CD4-positive, alpha-beta T cell treated with Interleukin-4 for 1 hour (primary cell): ENCODE results near the gene TOP2A.

Experiments
- DNase-seq, 2 donors: peaks; one replicate each; pipeline ENCODE4 v3.0.0-alpha.2; 2020 to 2022

TOP2A gene

GRCh38 chr17:40355804-40356758 is 61.6 kb downstream of the TOP2A start:
- no peak for DNase-seq

DNA sequence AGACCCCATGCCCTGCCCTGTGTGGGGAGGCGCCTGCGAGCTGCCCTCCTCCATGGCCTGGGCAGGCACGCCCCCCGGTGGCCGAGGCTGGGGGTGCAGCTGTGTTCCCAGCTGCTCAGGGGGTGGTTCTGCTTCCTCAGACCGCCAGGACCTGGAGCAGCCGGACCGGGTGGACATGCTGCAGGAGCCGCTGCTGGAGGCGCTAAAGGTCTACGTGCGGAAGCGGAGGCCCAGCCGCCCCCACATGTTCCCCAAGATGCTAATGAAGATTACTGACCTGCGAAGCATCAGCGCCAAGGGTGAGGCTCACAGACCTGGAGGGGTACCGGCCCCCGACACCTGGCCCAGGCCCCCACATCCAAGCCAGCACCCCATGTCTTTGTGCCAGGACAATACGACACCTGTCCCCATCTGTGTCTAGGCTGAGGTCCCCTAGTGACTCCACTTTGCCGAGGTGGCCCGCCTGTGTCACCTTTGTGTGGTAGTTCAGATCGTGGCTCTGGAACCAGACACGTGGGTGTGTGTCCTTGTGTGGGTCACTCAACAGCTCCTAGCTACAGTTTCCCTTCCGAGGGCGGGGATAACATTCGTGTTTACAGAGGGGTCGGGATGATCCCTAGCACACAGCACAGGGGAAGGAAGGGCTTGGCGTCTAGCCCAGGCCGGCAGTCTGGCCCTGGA is 62.4 kb downstream of the TOP2A start:
- peak; percentile 76 for DNase-seq

DNA sequence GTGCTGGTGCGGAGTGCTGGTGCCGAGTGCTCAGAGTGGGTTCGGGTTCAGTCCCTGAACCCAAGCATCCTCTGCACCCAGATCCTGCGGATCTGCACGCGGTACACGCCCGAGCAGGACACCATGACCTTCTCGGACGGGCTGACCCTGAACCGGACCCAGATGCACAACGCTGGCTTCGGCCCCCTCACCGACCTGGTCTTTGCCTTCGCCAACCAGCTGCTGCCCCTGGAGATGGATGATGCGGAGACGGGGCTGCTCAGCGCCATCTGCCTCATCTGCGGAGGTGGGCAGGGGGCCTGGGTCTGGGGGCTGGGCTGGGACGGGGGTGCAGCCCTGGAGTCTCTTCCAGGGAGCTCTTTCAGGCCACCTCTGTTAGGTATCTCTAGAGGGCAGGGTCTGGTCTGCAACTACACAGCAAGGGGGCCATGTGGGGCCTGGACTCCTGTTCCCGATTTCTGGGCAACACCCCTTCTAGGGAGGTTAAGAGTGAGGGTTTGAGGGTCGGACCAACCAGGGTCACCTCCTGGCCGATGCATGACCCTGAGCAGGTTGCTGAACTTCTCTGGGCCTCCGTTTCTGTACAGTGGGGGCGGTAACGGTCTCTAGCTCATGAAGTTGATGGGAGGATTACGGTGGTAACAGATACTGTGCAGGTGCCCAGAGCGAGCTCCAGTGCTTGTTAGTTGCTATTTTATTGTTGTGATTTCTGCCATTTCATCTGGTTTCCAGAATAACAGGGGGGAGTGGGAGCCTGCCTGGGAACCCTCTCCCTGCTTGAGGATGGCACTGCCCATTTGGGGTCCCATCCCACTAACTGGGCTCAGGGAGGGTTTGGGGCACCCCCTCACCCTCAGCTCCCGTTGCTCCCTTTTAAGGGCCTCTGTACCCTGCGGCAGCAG is 63.2 kb downstream of the TOP2A start:
- no peak for DNase-seq

- DNase-seq, result no peak
Measured at GRCh38 chr17:40352779-40353394, 64.8 kb downstream of the TOP2A start.

DNA sequence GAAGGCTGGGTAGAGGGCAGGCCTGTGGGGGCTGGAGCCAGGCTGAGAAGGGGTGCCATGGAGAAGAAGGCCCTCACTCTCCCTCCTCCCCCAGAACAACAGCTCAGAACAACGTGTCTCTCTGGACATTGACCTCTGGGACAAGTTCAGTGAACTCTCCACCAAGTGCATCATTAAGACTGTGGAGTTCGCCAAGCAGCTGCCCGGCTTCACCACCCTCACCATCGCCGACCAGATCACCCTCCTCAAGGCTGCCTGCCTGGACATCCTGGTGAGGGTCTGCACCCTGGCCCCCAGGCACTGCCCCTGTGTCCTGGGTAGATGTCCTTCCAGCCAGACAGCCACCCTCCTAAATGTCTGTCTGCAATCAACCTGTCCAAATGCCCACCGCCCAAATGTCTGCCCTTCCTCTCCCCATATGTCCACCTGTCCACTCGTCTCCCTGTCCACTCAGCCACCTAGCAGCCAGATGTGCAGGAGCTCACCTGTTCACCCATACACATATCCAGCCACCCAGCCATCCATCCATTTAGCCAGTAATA is 65.4 kb downstream of the TOP2A start:
- no peak for DNase-seq

DNA sequence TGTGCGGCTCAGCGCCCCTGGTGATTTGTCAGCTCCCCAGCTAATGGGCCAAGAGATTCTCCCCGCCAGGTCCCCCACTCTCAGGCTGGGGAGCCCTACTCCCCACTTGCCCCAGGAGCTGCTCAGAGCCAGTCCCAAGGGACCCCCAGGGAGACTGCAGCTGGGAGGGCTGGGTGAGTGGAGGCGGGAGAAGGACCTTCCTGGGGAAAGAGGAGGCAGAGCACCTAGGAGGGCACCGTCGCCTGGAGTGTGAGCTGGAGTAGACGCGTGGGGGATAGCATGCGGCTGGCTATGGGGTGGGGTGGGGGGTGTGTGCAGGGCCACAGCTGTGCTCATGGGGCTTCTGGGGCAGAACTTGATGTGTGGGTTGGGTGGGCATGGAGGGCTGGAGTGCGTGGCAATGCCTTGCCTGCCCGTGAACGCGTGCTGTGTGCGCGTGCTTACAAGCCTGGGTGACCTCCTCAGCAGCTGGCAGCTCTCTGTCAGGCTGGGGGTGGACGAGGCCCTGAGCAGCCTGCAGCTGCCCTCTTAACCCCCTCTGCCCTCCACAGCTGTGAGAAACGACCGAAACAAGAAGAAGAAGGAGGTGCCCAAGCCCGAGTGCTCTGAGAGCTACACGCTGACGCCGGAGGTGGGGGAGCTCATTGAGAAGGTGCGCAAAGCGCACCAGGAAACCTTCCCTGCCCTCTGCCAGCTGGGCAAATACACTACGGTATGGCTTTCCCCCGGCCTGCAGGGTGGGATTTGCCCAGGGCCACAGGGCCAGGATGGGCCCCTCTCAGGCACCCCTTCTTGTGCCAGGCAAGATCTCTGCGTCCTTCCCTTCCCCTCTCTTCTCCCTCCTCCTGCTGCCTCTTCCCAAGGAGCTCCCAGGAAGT is 66.1 kb downstream of the TOP2A start:
- DNase-seq, result no peak

GRCh38 chr17:40350689-40351358 is 66.9 kb downstream of the TOP2A start:
- DNase-seq, result no peak

GRCh38 chr17:40349895-40350688 is 67.6 kb downstream of the TOP2A start:
- DNase-seq, result no peak

- DNase-seq, result no peak
Measured at GRCh38 chr17:40349477-40349894, 68.2 kb downstream of the TOP2A start.

GRCh38 chr17:40348562-40349476 is 68.9 kb downstream of the TOP2A start:
- no peak for DNase-seq

DNA sequence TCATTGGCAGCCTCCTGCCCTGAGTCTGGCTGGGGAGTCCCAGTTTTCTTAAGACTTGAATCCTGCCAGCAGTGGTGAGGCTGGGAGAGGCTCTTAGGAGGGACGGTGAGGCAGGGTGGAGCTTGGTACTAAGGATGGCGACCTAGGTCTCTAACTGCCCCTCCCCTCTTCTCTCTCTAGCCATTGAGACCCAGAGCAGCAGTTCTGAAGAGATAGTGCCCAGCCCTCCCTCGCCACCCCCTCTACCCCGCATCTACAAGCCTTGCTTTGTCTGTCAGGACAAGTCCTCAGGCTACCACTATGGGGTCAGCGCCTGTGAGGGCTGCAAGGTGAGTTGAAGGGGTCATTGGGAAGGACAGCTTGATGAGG is 69.6 kb downstream of the TOP2A start:
- no peak for DNase-seq

GRCh38 chr17:40347319-40348135 is 70.2 kb downstream of the TOP2A start:
- no peak for DNase-seq

GRCh38 chr17:40346765-40347158 is 70.9 kb downstream of the TOP2A start:
- no peak for DNase-seq

GRCh38 chr17:40345994-40346764 is 71.5 kb downstream of the TOP2A start:
- no peak for DNase-seq

DNA sequence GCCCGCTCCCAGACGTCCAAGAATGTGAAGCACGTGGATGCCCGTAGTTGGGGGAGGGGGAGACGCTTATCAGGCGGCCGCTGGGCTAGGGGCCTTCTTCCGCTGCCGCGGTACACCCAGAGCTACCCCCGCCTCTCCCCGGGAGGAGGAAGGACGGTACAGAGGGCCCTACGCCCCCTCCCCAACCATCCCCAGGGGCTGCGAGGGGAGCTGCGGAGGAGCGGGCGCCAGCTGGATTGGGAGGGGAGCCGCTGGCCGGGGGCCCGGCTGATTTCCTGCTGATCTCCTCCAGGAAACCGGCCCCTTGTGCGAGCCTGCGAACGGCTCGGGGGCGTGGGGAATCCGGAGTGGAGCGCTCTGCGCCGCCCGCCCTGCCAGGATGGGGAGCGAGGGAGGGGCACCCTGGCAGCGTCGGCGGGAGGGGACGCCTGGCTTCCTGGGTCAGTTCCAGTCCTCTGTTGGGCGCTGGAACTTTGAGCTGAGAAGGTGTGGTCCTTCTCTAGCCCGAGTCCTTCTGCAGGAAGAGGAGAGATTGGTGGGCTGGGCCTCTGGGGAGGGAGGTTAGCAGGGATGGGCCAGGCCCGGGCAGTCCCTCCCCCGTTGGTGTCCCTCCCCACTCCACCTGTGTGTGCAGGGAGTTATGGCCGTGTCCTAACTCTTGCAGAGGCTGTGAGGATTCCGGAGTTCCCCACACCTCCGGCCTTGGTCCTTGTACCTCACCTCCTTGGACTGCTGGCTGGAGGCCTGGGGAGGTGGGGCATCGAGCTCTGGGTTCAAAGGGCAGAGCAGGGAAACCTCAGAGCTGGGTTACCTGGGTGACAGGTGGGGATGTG is 72.3 kb downstream of the TOP2A start:
- peak; percentile 41 to 54 for DNase-seq
